WTC11 (cell line): ENCODE measurements around the gene ABHD16A. TPM values are rescaled to one million over a fixed set of nuclear protein-coding genes. Genes with fewer than 3 reads are reported as not detected.

Experiments
- ATAC-seq: fragments of 200-7000 bp; cut with Tn5 transposase; 2 replicates; pipeline ENCODE4 v1.10.0; 2021; ENCODE audit warnings: mild to moderate bottlenecking, moderate library complexity
- CTCF ChIA-PET: fragments of 300-600 bp; sonication (Branson Sonifier 250); formaldehyde crosslinking; loops from one replicate; lab custom pipeline; 2021; ENCODE audit warnings: antibody characterized with exemption; lab: Charles Lee
- POLR2A ChIA-PET: fragments of 350-600 bp; sonication (Branson Sonifier 250); formaldehyde crosslinking; loops from one replicate; lab custom pipeline; 2021; ENCODE audit warnings: antibody characterized with exemption; lab: Charles Lee
- DNase-seq: peaks from one replicate; pipeline ENCODE4 v3.0.0; 2021; ENCODE audit warnings: low spot score
- H3K27ac Mint-ChIP-seq: 2 replicates; pipeline ENCODE4 v1.8.0; 2021; ENCODE audit warnings: mixed read lengths
- H3K27me3 Mint-ChIP-seq: 2 replicates; pipeline ENCODE4 v1.8.0; 2021; ENCODE audit warnings: low read depth, mild to moderate bottlenecking, moderate library complexity, mixed read lengths
- H3K36me3 Mint-ChIP-seq: 2 replicates; pipeline ENCODE4 v1.8.0; 2021; ENCODE audit warnings: mixed read lengths
- H3K4me1 Mint-ChIP-seq: 2 replicates; pipeline ENCODE4 v1.8.0; 2022; ENCODE audit warnings: mixed read lengths
- H3K4me3 Mint-ChIP-seq: 2 replicates; pipeline ENCODE4 v1.8.0; 2021; ENCODE audit warnings: mild to moderate bottlenecking, moderate library complexity, mixed read lengths
- H3K9me3 Mint-ChIP-seq: 2 replicates; pipeline ENCODE4 v1.8.0; 2021; ENCODE audit warnings: mixed read lengths
- AR ChIP-seq: fragments of 250-450 bp; sonication (Bioruptor Pico); IDR thresholded peaks from 2 replicates; pipeline ENCODE4 v1.9.0; 2021; ENCODE audit warnings: mild to moderate bottlenecking
- ATF6 ChIP-seq: sonication (generic); formaldehyde crosslinking; IDR thresholded peaks from 2 replicates; pipeline ENCODE4 v1.8.1; 2023; ENCODE audit warnings: mild to moderate bottlenecking, missing genetic modification reagents
- E2F5 ChIP-seq: sonication (generic); formaldehyde crosslinking; IDR thresholded peaks from 2 replicates; pipeline ENCODE4 v1.8.1; 2022; ENCODE audit warnings: mild to moderate bottlenecking, moderate library complexity, missing genetic modification reagents
- FOXP1 ChIP-seq: sonication (generic); formaldehyde crosslinking; IDR thresholded peaks from 2 replicates; pipeline ENCODE4 v1.8.0; 2022; ENCODE audit warnings: missing genetic modification reagents, mild to moderate bottlenecking, moderate library complexity, borderline replicate concordance
- GTF2I ChIP-seq: fragments of 250-450 bp; sonication (Bioruptor Pico); conservative IDR thresholded peaks from 2 replicates; pipeline ENCODE4 v1.4.0; 2021; ENCODE audit warnings: mild to moderate bottlenecking
- HMGXB4 ChIP-seq: sonication (generic); formaldehyde crosslinking; IDR thresholded peaks from 2 replicates; pipeline ENCODE4 v1.8.1; 2023; ENCODE audit warnings: mild to moderate bottlenecking, moderate library complexity, missing genetic modification reagents
- IRF2 ChIP-seq: sonication (generic); formaldehyde crosslinking; IDR thresholded peaks from 2 replicates; pipeline ENCODE4 v1.8.0; 2022; ENCODE audit warnings: low read depth, missing genetic modification reagents, borderline replicate concordance
- JUN ChIP-seq: sonication (generic); formaldehyde crosslinking; IDR thresholded peaks from 2 replicates; pipeline ENCODE4 v1.8.0; 2023; ENCODE audit warnings: mild to moderate bottlenecking, missing genetic modification reagents
- PRDM15 ChIP-seq: sonication (generic); formaldehyde crosslinking; IDR thresholded peaks from 2 replicates; pipeline ENCODE4 v1.8.0; 2022; ENCODE audit warnings: missing genetic modification reagents
- SMAD4 ChIP-seq: sonication (generic); formaldehyde crosslinking; IDR thresholded peaks from 2 replicates; pipeline ENCODE4 v1.8.0; 2022; ENCODE audit warnings: mild to moderate bottlenecking, missing genetic modification reagents
- SP1 ChIP-seq: sonication (generic); formaldehyde crosslinking; conservative IDR thresholded peaks from 2 replicates; pipeline ENCODE4 v1.8.1; 2022; ENCODE audit warnings: missing genetic modification reagents
- ZNF396 ChIP-seq: fragments of 250-450 bp; sonication (Bioruptor Pico); IDR thresholded peaks from 2 replicates; pipeline ENCODE4 v1.8.0; 2021; ENCODE audit warnings: mild to moderate bottlenecking, moderate library complexity, borderline replicate concordance
- ZNF416 ChIP-seq: fragments of 250-450 bp; sonication (Bioruptor Pico); IDR thresholded peaks from 2 replicates; pipeline ENCODE4 v1.9.0; 2021; ENCODE audit warnings: mild to moderate bottlenecking, inconsistent platforms
- total RNA-seq: library from RNA; stranded (reverse); gene quantifications from 3 replicates; pipeline ENCODE4 v1.2.3, GENCODE V29; 2021
- TF ChIP-seq, protein P1 (sequence below): fragments of 200-600 bp; IDR thresholded peaks from 2 replicates; pipeline ENCODE4 v1.8.0; 2022; ENCODE audit warnings: antibody characterized with exemption
- TF ChIP-seq, protein P2 (sequence below): sonication (generic); formaldehyde crosslinking; conservative IDR thresholded peaks from 2 replicates; pipeline ENCODE4 v1.8.1; 2023; ENCODE audit warnings: mild to moderate bottlenecking, low read depth, missing genetic modification reagents, moderate library complexity

Gene ABHD16A
- total RNA-seq, 1 experiment from 2014 or later: 28.6 TPM

GRCh38 chr6:31680226-31681134, 22.6 kb downstream of the ABHD16A start, which contains the start of gene LY6G5C:
Gene LY6G5C, minus strand, starts transcription at chr6:31681067. Its CDS starts 694 bp downstream, at chr6:31680373.
- ATAC-seq (peak; percentile 39), DNase-seq (peak; percentile 77)
- Mint-ChIP-seq H3K27me3 (peaks cover 24% of the 10 kb centered on the region), H3K27ac (no peak within 1 kb of the TSS), H3K4me1 (peaks cover 16% of the 10 kb centered on the region), H3K9me3 (no peaks in the 10 kb centered on the region), H3K4me3 (peak within 1 kb of the TSS; percentile 89), H3K36me3 (no peaks in the 10 kb centered on the region)
- TF ChIP-seq ZNF396 (CRISPR knock-in tag): no peak
- no peak for TF ChIP-seq JUN (CRISPR knock-in tag)
- TF ChIP-seq, protein P1, sequence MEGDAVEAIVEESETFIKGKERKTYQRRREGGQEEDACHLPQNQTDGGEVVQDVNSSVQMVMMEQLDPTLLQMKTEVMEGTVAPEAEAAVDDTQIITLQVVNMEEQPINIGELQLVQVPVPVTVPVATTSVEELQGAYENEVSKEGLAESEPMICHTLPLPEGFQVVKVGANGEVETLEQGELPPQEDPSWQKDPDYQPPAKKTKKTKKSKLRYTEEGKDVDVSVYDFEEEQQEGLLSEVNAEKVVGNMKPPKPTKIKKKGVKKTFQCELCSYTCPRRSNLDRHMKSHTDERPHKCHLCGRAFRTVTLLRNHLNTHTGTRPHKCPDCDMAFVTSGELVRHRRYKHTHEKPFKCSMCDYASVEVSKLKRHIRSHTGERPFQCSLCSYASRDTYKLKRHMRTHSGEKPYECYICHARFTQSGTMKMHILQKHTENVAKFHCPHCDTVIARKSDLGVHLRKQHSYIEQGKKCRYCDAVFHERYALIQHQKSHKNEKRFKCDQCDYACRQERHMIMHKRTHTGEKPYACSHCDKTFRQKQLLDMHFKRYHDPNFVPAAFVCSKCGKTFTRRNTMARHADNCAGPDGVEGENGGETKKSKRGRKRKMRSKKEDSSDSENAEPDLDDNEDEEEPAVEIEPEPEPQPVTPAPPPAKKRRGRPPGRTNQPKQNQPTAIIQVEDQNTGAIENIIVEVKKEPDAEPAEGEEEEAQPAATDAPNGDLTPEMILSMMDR: peak; percentile 6; the same call in 1 of the 2 replicates
- no peak for TF ChIP-seq FOXP1 (CRISPR knock-in tag)
- TF ChIP-seq HMGXB4: 0 out of 2 replicates have a peak, but pooled peaks have one; percentile 12
- TF ChIP-seq GTF2I (CRISPR knock-in tag): no peak
- TF ChIP-seq AR: no peak
- no peak for TF ChIP-seq ATF6 (CRISPR knock-in tag)
- TF ChIP-seq IRF2 (CRISPR knock-in tag): no peak
- no peak for TF ChIP-seq SMAD4 (CRISPR knock-in tag)
- TF ChIP-seq E2F5 (CRISPR knock-in tag): no peak
- no peak for TF ChIP-seq ZNF416 (CRISPR knock-in tag)
- no peak for TF ChIP-seq PRDM15 (CRISPR knock-in tag)
- no peak for TF ChIP-seq SP1
- TF ChIP-seq, protein P2, sequence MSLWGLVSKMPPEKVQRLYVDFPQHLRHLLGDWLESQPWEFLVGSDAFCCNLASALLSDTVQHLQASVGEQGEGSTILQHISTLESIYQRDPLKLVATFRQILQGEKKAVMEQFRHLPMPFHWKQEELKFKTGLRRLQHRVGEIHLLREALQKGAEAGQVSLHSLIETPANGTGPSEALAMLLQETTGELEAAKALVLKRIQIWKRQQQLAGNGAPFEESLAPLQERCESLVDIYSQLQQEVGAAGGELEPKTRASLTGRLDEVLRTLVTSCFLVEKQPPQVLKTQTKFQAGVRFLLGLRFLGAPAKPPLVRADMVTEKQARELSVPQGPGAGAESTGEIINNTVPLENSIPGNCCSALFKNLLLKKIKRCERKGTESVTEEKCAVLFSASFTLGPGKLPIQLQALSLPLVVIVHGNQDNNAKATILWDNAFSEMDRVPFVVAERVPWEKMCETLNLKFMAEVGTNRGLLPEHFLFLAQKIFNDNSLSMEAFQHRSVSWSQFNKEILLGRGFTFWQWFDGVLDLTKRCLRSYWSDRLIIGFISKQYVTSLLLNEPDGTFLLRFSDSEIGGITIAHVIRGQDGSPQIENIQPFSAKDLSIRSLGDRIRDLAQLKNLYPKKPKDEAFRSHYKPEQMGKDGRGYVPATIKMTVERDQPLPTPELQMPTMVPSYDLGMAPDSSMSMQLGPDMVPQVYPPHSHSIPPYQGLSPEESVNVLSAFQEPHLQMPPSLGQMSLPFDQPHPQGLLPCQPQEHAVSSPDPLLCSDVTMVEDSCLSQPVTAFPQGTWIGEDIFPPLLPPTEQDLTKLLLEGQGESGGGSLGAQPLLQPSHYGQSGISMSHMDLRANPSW (CRISPR knock-in tag): no peak
- ChIA-PET CTCF (interaction anchor here (0.5 to 2.9 kb wide), 26 partner anchors 9 to 1158 kb away, joined by 3 to 26 read pairs (median 6); partner anchors contain the start of genes ABHD16A, ATP6V1G2, CLIC1 and DDAH2), POLR2A (interaction anchor here (0.5 to 1.5 kb wide), 6 partner anchors 83 to 193 kb away, joined by 3 to 8 read pairs (median 4); partner anchors contain the start of genes HSPA1B and NEU1)
